H1 (cell line): ENCODE data around the gene BEAN1.

Source experiments
- CEBPB ChIP-seq: IDR thresholded peaks from 2 replicates; pipeline ENCODE4 v1.6.1; 2012; ENCODE audit warnings: low read depth, low read length
- CTCF ChIP-seq, 3 experiments: IDR thresholded peaks; 1 replicate in 2 of 3; 2 replicates in 1 of 3; pipeline versions ENCODE4 v1.5.1 to v1.6.1; 2011; ENCODE audit warnings: low read length in 3 of 3, mild to moderate bottlenecking in 3 of 3, inconsistent platforms in 2 of 3, low read depth in 1 of 3, moderate library complexity in 1 of 3; ENCODE audit not compliant: insufficient read depth in 1 of 3; ENCODE audit errors: control extremely low read depth in 1 of 3
- HDAC6 ChIP-seq: IDR thresholded peaks from one replicate; pipeline ENCODE4 v1.7.1; 2012; ENCODE audit warnings: low read depth, mild to moderate bottlenecking, inconsistent platforms, low read length, moderate library complexity

- TF ChIP-seq CEBPB (peak; percentile 33; the same call in 1 of the 2 replicates), CTCF (IDR thresholded peaks at IDR 0.05; ENCODE audit: control extremely low read depth in 1 of 3, insufficient read depth in 1 of 3, low read depth in 1 of 3, low read length in 3 of 3) (no peak), HDAC6 (no peak)
Observed at GRCh38 chr16:66512272-66513110, 85.4 kb downstream of the BEAN1 start.
